Coronary artery (tissue), 2 donors: ENCODE data around the gene MOB2.

ENCODE experiments used
- DNase-seq: peaks from one replicate; pipeline ENCODE4 v3.0.0-alpha.2; 2017; ENCODE audit warnings: low spot score
- H3K27ac ChIP-seq, 2 donors: fragments of 200-600 bp; sonication (generic); one replicate each; pipeline ENCODE4 v1.5.1; 2016 to 2019
- H3K4me3 ChIP-seq: fragments of 200-600 bp; sonication (generic); 2 replicates; pipeline ENCODE4 v1.5.1; 2016; ENCODE audit warnings: mild to moderate bottlenecking, moderate library complexity
- CTCF ChIP-seq: fragments of 200-600 bp; sonication (generic); IDR thresholded peaks from one replicate; pipeline ENCODE4 v1.5.1; 2019; ENCODE audit warnings: antibody characterized with exemption

The MOB2 gene

GRCh38 chr11:1469287-1469910, 17.2 kb downstream of the MOB2 start:
- no peak for TF ChIP-seq CTCF
- DNase-seq: no peak
- Histone ChIP-seq H3K4me3 (no peak overlapping the region), H3K27ac (peak overlapping the region; percentile 65 to 79)

GRCh38 chr11:1468473-1469066, 18.0 kb downstream of the MOB2 start:
- no peak for DNase-seq
- TF ChIP-seq CTCF: no peak
- peak overlapping the region; percentile 65 to 79 for H3K27ac ChIP-seq
- no peak overlapping the region for H3K4me3 ChIP-seq

- TF ChIP-seq CTCF: no peak
- no peak overlapping the region for H3K4me3 ChIP-seq
- DNase-seq: no peak
- peak overlapping the region; percentile 65 to 79 for H3K27ac ChIP-seq
These were observed 18.6 kb downstream of the MOB2 start for GRCh38 chr11:1468002-1468401.

- Histone ChIP-seq H3K27ac (peak overlapping the region; percentile 65 to 79), H3K4me3 (no peak overlapping the region)
- no peak for TF ChIP-seq CTCF
- no peak for DNase-seq
These were observed 19.3 kb downstream of the MOB2 start for GRCh38 chr11:1467270-1467669.

GRCh38 chr11:1466784-1467183, 19.8 kb downstream of the MOB2 start:
- no peak for DNase-seq
- no peak for TF ChIP-seq CTCF
- peak overlapping the region; percentile 65 to 79 for H3K27ac ChIP-seq
- H3K4me3 ChIP-seq: no peak overlapping the region

- no peak for TF ChIP-seq CTCF
- H3K4me3 ChIP-seq: no peak overlapping the region
- DNase-seq: no peak
- H3K27ac ChIP-seq: peak overlapping the region; percentile 33 to 99
These were observed 23.5 kb downstream of the MOB2 start for GRCh38 chr11:1463056-1463455.

GRCh38 chr11:1462698-1462975, 23.9 kb downstream of the MOB2 start:
- Histone ChIP-seq H3K27ac (peak overlapping the region; percentile 33 to 99), H3K4me3 (no peak overlapping the region)
- no peak for TF ChIP-seq CTCF
- DNase-seq: no peak
